HG03442 (cell line): Measurements from ENCODE around the gene ARL5C.

Experiments used
- ATAC-seq: cut with Tn5 transposase; IDR thresholded peaks from one replicate; pipeline ENCODE4 v1.9.1; 2021; ENCODE audit warnings: mild to moderate bottlenecking, moderate library complexity; ENCODE audit not compliant: unreplicated experiment

ARL5C gene

DNA sequence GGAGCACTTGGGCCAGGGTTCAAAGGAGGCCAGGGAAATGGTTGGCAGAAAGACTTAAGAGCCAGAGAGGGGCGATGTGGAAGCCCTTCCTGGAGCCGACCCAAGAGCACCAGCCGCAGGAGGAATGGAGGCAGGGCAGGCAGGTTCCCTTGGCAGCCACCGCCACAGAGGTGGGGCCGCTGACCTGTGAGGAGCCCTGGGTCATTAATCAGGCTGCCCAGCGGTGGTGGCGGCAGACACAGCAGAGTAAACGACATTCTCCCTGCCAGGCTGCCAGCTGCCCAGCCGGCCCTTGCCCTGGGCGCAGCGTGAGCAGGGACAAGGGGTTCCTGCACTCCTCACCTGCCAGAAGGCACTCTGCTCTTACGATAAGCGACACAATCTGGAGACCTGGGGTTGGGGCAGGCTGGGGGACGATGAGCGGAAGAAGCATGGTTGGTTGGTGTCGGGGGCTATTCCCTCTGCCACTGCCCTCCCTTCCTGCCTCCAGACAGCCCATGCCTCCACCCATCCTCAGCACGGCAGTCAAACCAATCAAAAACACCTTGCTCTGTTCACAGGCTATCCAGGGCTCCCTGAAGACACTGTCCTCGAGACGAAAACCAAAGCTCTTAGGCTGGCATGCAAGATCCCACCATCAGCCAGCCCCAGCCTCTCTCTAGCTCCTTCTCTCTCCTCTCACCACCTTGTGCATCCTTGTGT, 55.4 kb downstream of the ARL5C start:
- ATAC-seq: no peak

DNA sequence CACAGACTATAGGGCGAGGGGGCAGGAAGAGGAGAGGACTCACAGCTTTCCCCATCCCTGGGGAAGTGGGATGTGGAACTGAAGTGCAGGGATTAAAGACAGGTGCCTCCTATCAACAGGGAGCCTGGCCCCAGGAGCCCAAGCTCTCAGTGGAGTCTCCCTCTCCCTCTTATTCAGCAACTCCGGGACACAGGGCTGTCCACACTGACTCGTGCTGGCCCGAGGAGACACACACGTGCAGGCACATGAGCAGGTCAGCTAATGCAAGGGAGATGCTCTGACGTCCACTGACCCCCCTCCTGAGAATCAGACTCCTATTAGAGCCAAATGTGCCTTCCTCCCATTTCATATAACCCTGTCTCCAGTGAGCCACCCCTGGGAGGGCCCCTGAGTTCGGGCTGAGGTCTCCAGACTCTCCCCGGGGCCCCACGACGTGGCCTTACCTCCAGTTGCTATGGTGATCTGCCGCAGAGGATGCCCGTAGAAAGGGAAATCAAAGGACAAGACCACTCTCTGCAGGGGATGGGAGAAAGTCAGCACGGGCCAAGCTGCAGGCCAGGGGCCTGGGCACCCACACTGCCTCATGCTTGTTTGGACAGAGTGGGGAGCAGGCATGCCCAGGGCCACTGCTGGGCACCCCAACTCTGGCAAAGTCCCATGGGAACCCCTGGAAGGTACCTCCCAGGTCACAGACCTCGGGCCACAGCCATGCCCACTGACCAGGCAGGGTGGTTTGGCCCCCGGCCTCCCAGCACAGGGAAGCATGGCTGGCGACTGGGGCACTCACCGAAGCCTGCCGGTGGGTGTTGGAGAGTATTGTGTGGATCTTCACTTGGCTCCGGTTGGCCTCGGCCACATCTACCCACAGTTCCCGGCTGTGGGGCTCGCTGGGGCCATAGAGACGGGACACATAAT, 57.2 kb downstream of the ARL5C start:
- ATAC-seq: no peak

DNA sequence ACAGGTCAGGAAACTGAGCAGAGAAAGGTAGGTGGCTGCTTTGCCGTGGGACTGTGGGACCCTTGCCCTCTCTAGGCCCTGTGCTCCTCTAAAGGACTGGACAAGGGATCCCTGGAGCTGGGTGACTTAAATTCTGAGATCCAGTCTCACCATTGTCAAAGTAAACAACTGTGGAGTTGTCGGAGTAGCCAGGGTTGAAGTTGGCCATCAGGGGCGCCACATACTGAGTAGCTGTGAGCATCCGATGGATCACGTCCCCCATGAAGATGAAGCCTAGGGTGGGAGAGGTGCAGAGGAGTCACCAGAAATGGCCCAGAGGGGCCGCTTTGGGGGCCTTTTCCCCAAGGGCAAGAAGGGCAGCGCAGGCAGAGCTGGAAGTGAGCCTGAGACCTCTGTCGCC, 58.0 kb downstream of the ARL5C start:
- ATAC-seq: no peak

DNA sequence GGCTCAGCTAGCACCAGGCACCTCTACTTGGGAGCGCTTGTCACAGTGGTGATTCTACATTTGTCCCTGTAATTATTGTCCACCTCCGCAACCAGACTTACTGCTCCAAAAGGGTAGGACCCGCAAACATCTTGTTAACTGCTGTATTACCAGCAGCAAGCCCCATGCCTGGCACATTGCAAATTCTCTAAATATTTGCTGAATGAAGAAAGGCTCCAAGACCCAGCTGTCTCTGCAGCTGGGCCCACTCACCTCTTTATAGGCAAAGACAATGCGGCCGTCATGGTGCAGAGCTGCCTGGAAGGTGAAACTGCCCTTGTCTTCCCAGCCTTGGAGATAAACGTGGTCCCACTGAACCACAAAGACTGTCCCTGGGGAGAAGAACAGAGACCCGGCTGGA, 58.8 kb downstream of the ARL5C start:
- no peak for ATAC-seq
